GM18907 (cell line): ENCODE measurements around the gene STX1B.

ENCODE experiments used
- ATAC-seq: cut with Tn5 transposase; IDR thresholded peaks from one replicate; pipeline ENCODE4 v1.9.1; 2021; ENCODE audit warnings: mild to moderate bottlenecking, moderate library complexity; ENCODE audit not compliant: unreplicated experiment

STX1B gene

DNA sequence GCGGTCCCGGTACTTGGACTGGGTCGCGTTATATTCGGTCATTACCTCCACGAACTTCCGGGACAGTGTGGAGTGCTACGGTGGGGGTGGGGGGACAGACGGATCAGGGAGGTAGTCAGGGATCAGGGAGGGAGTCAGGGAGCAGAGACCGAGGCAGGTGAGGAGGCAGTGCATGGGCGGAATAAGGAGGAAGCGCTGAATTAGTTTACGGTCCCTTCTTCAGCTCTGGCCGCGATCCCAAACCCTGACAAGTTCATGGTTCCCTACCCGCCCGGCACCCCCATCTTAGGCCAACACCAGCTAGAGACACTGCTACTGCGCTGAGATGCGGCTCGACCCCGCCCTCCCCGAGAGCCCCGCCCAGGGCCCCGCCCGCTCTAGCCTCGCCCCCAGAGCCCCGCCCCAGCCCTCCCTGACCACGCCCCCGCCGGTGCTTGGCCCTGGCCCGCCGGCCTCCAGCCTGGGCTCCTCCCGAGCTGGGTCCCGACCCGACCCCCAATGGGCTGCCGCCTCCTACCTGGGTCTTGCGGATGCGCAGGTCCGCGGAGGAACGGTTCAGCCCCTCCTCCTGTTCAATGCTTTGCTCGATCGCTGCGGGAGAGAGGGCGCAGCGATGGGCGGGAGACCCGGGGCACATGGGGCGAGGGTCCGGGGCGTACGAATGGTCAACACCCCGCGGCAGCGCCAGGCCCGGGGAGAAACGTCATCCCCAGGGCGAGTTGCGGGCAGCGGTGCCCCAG lies 13.3 kb downstream of the STX1B start:
- ATAC-seq, result peak; percentile 78

DNA sequence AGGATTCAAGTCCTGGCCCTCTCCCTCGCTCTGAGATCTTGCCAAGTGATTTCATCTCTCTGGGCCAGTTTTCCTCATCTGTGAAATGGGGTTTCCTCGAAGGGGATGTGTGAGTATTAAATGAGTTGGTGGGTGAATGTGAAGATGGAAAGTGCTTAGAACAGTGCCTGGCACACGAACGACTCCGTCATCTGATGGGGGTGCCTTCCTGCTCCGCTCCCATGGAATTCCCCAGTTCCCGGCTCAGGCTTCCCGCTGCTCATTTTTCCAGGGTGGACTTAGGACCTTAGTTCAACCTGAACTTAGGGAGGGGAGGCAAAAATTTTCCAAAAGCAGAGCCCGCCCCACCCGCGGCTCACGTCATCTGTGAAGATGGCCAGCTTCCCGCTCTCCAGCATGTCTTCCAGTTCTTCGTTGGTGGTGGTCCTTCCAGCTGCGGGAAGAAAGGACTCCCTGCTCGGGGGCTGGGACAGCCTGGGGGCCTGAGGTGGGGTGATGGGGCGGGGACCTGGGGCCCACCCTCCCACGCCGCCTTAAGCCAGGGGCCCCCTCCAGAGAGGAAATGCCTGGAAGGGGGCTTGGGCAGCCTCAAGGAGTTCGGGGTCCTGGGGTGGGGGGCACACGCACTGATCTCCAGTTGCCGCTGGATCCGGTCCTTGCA lies 14.0 kb downstream of the STX1B start:
- ATAC-seq, result no peak

GRCh38 chr16:30995927-30996323 lies 14.5 kb downstream of the STX1B start:
- no peak for ATAC-seq

DNA sequence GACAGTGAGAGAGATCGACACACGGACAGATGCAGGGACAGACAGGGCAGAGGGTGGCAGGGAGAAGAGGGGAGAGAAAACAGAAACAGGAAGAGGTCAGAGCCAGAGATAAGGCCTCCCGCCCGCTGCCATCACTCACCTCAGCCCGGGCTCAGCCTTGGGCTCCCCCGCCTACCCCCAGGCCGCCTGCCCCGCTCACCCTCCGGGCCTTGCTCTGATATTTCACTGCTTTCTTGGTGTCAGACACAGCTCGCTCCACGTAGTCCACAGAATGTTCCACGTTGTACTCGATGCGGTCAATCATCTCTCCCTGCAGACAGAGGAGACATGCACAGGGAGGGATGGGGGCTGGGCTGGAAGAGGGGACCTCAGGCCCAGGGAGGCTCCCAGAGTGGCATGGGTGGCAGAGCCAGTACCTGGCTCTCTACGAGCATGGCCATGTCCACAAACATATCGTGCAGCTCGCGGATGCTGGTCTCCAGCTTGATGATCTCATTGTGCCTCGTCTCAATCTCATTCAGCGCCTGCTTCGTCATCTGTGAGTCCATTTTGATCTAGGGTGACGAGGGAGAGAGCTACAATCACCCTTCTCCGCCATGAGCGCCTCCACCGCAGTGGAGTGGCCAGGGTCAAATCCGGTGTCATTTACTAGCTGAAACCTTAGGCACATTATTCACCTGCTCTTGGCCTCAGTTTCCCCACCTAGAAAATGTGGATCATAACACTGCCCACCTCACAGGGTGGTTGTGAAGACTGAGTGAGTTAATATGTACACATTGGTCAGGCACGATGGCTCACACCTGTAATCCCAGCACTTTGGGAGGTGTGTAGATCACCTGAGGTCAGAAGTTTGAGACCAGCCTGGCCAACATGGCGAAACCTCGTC lies 17.3 kb downstream of the STX1B start:
- ATAC-seq, result no peak

GRCh38 chr16:30992276-30992780 lies 18.1 kb downstream of the STX1B start:
- no peak for ATAC-seq

DNA sequence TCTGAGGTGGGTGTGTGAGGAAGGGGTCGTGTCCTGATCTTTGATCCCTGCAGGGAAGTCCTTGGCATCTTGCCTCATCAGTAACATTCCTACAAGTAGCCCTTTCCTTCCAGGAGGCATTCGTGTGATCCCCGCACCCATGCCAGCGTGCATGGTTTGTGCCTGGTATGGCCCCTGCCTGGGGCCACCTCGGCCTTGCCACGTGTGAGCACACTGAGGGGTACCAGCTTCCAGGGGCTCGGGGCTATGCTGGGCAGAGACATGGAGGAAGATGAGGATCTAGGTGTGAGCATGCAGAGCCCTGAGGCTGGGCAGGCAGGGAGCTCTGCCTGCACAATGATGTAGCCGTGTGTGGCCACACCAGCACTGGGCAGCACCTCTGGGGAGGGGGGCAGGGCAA lies 19.4 kb downstream of the STX1B start:
- ATAC-seq, result no peak

DNA sequence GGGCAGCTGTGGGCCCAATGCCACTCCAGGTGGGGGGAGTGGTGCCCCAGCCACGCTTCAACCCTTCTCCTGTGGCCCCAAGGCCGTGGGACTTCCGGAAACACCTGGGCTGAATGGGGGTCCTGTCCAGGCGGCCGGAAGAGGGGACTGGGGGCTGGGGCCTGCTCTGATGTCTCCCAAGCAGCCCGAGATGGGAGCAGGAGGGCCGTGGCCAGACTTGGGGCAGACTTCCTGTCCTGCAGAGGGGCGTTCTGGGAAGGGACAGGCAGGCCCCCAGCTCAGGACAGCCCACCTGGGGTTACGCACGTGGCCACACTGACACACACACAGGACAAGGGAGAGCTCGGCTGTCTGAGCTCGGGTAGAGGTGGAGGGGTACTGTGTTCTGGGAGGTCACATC lies 20.3 kb downstream of the STX1B start:
- no peak for ATAC-seq

GRCh38 chr16:30989469-30990047 lies 20.9 kb downstream of the STX1B start:
- no peak for ATAC-seq

GRCh38 chr16:30987581-30988190 lies 22.8 kb downstream of the STX1B start:
- no peak for ATAC-seq

GRCh38 chr16:30986129-30986991 lies 24.1 kb downstream of the STX1B start:
- ATAC-seq, result no peak

DNA sequence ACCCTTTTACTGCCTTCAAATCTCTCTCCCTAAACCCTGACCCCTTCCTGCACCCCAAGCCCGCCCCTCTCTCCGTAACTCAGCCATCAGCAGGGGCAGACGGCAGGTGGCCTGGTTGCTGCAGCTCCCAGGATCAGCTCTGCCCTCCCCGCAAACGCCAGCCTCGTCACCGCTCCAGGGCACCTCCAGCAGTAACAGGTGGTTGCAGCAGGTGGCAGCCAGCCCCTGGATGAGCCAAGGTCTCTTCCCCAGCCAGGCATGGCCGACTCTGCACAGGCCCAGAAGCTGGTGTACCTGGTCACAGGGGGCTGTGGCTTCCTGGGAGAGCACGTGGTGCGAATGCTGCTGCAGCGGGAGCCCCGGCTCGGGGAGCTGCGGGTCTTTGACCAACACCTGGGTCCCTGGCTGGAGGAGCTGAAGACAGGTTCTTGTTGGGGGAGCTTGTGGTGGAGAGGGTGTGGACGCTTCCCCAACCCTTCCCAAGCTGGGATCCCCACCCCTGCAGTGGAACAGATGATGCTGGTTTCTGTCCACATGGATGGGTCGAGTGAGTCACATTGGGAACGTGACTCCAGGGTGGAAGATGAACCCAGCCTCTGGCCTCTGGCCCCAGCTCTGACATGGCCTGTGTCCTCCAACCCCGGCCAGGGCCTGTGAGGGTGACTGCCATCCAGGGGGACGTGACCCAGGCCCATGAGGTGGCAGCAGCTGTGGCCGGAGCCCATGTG lies 24.9 kb downstream of the STX1B start:
- ATAC-seq, result no peak

GRCh38 chr16:30984669-30985400 lies 25.6 kb downstream of the STX1B start, which contains the start of gene HSD3B7:
Gene HSD3B7, plus strand, starts transcription at chr16:30985207. Its CDS starts 452 bp downstream, at chr16:30985659.
- ATAC-seq, result peak; percentile 49

DNA sequence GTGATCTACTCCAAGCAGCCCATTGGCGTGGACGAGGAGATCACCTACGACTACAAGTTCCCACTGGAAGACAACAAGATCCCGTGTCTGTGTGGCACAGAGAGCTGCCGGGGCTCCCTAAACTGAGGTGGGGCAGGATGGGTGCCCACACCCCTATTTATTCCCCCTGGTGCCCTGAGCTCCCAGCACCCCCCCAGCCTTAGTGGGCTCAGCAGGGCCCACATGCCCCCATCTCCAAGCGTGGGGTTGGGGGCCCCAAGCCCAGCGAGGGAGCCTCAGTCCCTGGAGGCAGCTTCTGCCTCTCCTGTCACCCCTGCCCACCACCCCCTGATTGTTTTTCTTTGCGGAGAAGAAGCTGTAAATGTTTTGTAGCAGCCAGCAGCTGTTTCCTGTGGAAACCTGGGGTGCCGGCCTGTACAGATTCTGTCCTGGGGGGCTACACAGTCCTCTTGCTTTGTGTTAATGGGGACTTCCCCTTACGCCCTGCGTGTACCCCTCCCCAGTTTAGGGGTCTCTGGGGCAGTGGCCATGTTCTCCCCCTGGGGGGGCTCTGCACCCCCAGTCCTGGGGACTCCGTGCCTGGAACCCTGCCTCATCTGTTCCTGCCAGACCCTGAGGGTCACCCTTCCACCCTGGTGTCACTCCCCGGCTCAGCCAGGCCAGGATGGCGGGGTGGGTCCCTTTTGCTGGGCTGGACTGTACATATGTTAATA lies 26.4 kb downstream of the STX1B start:
- ATAC-seq, result no peak

DNA sequence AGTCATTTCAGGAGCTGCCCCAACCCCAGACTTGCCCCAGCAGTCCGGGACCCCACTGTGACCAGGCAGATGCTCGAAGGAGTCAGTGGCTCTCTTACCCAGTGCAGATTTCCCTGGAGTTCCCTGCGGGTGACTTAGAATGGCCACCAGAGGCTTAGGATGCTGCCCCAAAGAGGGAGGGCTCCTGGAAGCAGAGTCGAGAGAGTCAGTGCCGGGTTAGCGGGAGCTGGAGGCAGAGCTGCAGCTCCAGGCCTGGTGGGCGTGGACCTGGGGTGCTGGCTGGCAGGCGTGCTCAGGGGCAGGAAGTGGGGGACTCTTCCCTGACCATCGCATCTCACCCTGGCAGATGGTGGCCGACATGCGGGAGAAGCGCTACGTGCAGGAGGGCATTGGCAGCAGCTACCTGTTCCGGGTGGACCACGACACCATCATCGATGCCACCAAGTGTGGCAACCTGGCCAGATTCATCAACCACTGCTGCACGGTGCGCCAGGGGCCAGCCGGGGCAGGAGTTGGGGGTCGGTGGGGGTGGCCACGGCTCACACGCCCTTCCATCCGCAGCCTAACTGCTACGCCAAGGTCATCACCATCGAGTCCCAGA lies 27.0 kb downstream of the STX1B start:
- no peak for ATAC-seq

DNA sequence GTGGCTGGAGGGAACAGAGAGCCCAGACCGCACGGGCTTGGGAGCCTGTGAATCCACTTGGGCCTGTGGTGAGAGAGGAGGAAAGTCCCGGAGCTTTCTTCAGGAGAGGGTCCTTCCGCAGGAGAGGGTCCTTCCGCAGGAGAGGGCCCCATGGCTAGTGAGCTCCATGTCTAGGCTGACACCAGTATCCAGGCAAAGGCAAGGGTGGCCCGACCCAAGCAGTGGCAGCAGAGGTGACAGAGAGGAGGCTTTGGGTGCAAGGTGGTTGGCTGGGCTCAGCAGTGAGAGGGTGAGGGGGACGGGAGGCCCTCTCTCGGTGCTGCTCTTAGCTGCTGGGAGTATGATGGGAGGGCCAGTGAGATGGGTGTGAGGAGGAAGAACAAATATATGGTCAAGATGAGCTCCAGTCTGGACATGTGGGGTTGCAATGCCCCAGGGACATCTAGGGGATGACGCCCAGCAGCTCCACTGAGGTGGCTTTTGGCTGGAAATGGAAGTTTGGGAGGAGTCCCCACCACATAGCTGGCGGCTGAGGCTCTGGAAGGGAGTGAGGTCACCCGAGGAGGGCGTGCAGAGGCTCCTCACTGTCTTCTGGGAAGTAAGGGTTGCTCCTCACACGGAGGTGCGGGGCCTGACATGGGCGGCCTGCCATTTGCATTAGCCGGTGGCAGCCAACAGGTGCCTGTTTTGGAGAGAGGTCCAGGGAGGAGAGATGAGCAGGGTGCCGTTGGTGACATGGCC lies 27.7 kb downstream of the STX1B start:
- ATAC-seq, result no peak

- ATAC-seq, result no peak
Measured at GRCh38 chr16:30980959-30981358, 29.5 kb downstream of the STX1B start.

DNA sequence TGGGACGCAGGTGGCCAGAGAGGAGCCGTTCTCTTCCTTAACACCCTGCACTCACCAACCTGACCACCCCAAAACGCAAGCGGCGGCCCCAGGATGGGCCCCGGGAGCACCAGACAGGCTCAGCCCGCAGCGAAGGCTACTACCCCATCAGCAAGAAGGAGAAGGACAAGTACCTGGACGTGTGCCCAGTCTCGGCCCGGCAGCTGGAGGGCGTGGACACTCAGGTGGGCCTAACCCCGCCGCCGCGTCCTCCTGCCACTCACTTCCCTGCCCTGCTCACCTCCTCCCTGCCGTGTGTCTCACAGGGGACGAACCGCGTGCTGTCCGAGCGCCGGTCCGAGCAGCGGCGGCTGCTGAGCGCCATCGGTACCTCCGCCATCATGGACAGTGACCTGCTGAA lies 30.0 kb downstream of the STX1B start:
- no peak for ATAC-seq
